ENCODE results near the gene SLC28A1. TPM values are rescaled to one million over a fixed set of nuclear protein-coding genes. Genes with fewer than 3 reads are reported as not detected.

The SLC28A1 gene
- total RNA-seq, 4 donors from 2014 or later: not detected

DNA sequence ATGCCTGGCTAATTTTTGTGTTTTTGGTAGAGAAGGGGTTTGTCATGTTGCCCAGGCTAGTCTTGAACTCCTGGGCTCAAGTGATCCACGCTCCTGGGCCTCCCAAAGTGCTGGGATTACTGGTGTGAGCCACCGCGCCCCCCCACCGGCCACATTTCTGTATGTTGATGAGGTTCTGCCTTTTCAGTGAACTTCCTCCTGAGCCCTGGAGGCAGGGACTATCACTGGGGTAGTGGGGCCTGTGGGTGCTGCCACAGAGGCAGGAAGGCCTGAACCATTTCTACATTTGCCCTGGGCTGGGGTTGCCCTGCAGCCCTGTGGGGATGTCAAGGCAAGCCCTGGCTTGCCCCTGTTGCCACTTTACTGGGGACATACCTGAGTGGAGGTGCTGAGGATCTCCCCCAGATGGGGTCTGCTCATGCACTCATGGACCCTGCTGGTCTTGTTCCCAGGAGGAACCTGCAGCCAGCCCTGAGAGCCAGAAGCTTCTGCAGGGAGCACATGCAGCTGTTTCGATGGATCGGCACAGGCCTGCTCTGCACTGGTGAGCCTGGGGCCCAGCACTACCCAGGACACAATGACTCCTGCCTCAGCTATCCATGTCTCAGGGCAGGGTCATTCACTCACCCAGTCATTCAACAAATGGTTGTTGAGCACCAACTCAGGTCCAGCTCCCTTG is 5.7 kb downstream of the SLC28A1 start:
- H3K27me3 ChIP-seq: no peaks in the 10 kb centered on the region
- TF ChIP-seq POLR2A (IDR thresholded peaks at IDR 0.05) (no peak), POLR2AphosphoS5 (IDR thresholded peaks at IDR 0.05) (no peak)
- TF ChIP-seq, protein P1, sequence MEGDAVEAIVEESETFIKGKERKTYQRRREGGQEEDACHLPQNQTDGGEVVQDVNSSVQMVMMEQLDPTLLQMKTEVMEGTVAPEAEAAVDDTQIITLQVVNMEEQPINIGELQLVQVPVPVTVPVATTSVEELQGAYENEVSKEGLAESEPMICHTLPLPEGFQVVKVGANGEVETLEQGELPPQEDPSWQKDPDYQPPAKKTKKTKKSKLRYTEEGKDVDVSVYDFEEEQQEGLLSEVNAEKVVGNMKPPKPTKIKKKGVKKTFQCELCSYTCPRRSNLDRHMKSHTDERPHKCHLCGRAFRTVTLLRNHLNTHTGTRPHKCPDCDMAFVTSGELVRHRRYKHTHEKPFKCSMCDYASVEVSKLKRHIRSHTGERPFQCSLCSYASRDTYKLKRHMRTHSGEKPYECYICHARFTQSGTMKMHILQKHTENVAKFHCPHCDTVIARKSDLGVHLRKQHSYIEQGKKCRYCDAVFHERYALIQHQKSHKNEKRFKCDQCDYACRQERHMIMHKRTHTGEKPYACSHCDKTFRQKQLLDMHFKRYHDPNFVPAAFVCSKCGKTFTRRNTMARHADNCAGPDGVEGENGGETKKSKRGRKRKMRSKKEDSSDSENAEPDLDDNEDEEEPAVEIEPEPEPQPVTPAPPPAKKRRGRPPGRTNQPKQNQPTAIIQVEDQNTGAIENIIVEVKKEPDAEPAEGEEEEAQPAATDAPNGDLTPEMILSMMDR (IDR thresholded peaks at IDR 0.05): no peak
- H3K27ac ChIP-seq: no peak overlapping the region
- no peaks in the 10 kb centered on the region for H3K36me3 ChIP-seq
- WGBS, 2 donors (ENCODE audit: low coverage in 1 of 2): 90% methylated on average over 6 of the region's 6 CpGs; no CpG with 5 or more reads in 1 of the 2 donors
- no peak overlapping the region for H3K4me3 ChIP-seq
- intact Hi-C loops (cut with DNase I; ENCODE audit: low total_unique reads) (no loop called here), in situ Hi-C loops (cut with MboI; ENCODE audit: low pct_ligation_motif_present in 1 of 4, low pct_unique_long_range_greater_than_20kb in 1 of 4, low sequenced_read_pairs in 3 of 4) (no loop called here)
- H3K4me1 ChIP-seq: no peaks in the 10 kb centered on the region
- no peaks in the 10 kb centered on the region for H3K9me3 ChIP-seq
- no peak for DNase-seq

DNA sequence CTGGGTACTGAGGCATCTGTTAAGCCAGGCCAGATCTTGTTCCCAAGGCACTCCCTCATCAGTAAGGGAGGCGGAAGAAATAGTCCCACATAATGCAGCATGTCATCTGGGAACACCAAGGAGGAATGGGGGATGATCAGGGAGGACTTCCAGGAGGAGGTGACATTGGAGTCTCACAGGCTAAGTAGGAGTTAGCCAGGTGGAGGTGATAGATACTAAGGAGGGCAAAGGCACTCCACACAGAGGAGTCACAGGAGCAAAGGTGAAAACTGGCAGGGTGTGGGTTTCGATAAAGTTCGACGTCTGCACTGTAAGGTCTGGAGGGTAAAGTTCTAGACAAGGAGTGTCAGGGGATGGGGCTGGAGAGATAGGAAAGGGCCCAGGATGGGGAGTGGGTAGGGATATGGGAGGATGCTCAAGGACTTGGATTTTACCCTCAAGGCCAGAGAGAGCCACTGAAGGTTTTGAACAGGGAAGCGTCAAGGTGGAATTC is 6.3 kb downstream of the SLC28A1 start:
- intact Hi-C loops (cut with DNase I; ENCODE audit: low total_unique reads): no loop called here

DNA sequence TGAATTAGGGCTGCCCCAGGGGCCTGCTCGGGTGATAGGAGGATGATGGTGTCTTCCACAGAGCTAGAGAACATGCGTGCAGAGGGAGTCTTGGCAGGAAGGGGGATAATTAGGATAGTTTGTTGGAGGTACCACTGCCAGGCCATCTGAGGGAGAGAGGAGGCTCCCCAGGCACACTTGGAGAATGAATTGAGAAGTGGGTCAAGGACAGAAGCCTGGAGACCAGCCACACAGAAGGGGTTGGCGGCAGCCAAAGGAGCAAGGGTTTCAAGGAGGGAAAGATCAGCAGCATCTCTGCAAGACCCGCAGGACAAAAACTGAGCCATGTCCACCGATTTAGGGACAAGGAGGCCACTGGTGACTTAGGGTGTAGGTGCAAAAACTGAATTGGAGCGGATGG is 6.9 kb downstream of the SLC28A1 start:
- in situ Hi-C loops (cut with MboI; ENCODE audit: low pct_ligation_motif_present in 1 of 4, low pct_unique_long_range_greater_than_20kb in 1 of 4, low sequenced_read_pairs in 3 of 4) (no loop called here), intact Hi-C loops (cut with DNase I; ENCODE audit: low total_unique reads) (no loop called here)
- Histone ChIP-seq H3K27ac (no peak overlapping the region), H3K4me3 (no peak overlapping the region), H3K36me3 (no peaks in the 10 kb centered on the region), H3K27me3 (no peaks in the 10 kb centered on the region), H3K4me1 (no peaks in the 10 kb centered on the region), H3K9me3 (no peaks in the 10 kb centered on the region)
- no peak for DNase-seq
- TF ChIP-seq EP300 (IDR thresholded peaks at IDR 0.05; ENCODE audit: low read depth) (no peak), POLR2A (IDR thresholded peaks at IDR 0.05) (no peak), POLR2AphosphoS5 (IDR thresholded peaks at IDR 0.05) (no peak)
- TF ChIP-seq, protein P1 (IDR thresholded peaks at IDR 0.05): no peak
- 89 to 91% methylated on average over 4 to 6 of the region's 6 CpGs for WGBS, 2 donors (ENCODE audit: low coverage in 1 of 2)

More for the DNA sequence above, 6.3 kb downstream of the SLC28A1 start:
- no peak overlapping the region for H3K4me3 ChIP-seq
- TF ChIP-seq POLR2A (IDR thresholded peaks at IDR 0.05) (no peak), POLR2AphosphoS5 (IDR thresholded peaks at IDR 0.05) (no peak), EP300 (IDR thresholded peaks at IDR 0.05; ENCODE audit: low read depth) (no peak)
- TF ChIP-seq, protein P1 (IDR thresholded peaks at IDR 0.05): no peak
- H3K27me3 ChIP-seq: no peaks in the 10 kb centered on the region
- no peaks in the 10 kb centered on the region for H3K36me3 ChIP-seq
- H3K4me1 ChIP-seq: no peaks in the 10 kb centered on the region
- in situ Hi-C loops (cut with MboI; ENCODE audit: low pct_ligation_motif_present in 1 of 4, low pct_unique_long_range_greater_than_20kb in 1 of 4, low sequenced_read_pairs in 3 of 4): no loop called here
- WGBS, 2 donors (ENCODE audit: low coverage in 1 of 2): 79 to 89% methylated on average over 4 to 5 of the region's 5 CpGs
- DNase-seq: no peak
- H3K9me3 ChIP-seq: no peaks in the 10 kb centered on the region
- H3K27ac ChIP-seq: no peak overlapping the region

DNA sequence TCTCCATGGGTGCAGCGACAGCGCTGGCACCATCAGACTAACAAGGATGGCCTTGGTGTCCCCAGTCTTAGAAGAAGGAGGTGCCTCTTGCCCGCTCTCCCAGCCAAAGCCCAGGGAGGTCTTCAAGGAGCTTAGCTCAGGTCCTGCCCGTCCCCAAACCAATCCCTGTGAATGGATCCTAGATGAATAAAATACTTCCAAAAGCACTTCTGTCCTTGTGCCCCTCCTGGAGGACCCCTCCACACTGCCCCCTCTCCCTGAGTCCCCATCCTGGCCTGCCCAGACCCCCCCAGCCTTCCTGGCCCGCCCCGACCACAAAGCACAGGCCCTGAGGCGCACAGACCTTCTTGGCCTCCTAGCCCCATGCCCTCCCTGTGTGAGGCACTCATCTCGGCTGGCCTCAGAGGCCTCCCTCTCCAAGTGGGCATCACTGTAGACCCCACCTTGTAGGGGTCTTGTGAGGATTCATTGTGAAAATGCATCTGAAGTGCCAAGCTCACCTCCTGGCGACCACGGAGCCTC is 8.4 kb downstream of the SLC28A1 start:
- Histone ChIP-seq H3K27me3 (no peaks in the 10 kb centered on the region), H3K9me3 (no peaks in the 10 kb centered on the region), H3K36me3 (no peaks in the 10 kb centered on the region), H3K4me3 (no peak overlapping the region), H3K4me1 (no peaks in the 10 kb centered on the region), H3K27ac (no peak overlapping the region)
- in situ Hi-C loops (cut with MboI; ENCODE audit: low pct_ligation_motif_present in 1 of 4, low pct_unique_long_range_greater_than_20kb in 1 of 4, low sequenced_read_pairs in 3 of 4): no loop called here
- no peak for DNase-seq
- TF ChIP-seq POLR2A (IDR thresholded peaks at IDR 0.05): no peak
- no peak for TF ChIP-seq POLR2AphosphoS5 (IDR thresholded peaks at IDR 0.05)
- TF ChIP-seq, protein P1 (IDR thresholded peaks at IDR 0.05): no peak
- TF ChIP-seq EP300 (IDR thresholded peaks at IDR 0.05; ENCODE audit: low read depth): no peak
- intact Hi-C loops (cut with DNase I; ENCODE audit: low total_unique reads): no loop called here
- WGBS, 2 donors (ENCODE audit: low coverage in 1 of 2): 92% methylated on average over 10 of the region's 10 CpGs; no CpG with 5 or more reads in 1 of the 2 donors
